Measurements from ENCODE around the gene NCOA7.

NCOA7 gene

GRCh38 chr6:125784365-125784764 is 6.4 kb upstream of the NCOA7 start:
- Histone ChIP-seq H3K36me3 (ENCODE audit: control insufficient read depth, insufficient read depth, low read length, severe bottlenecking) (no peaks in the 10 kb centered on the region), H3K4me1 (ENCODE audit: control insufficient read depth, insufficient read depth, low read length) (peaks cover 35% of the 10 kb centered on the region), H3K9me3 (ENCODE audit: control insufficient read depth, low read length) (no peaks in the 10 kb centered on the region), H3K9ac (ENCODE audit: low read length) (no peak overlapping the region), H3K4me3 (ENCODE audit: low read length) (no peak overlapping the region), H3K27me3 (replicated peaks; ENCODE audit: control insufficient read depth, insufficient read depth, low read length) (no peaks in the 10 kb centered on the region)
- DNase-seq (ENCODE audit: low read depth): peak; percentile 71

GRCh38 chr6:125787791-125788190 is 3.0 kb upstream of the NCOA7 start:
- peak; percentile 61 for DNase-seq (ENCODE audit: low read depth)
- Histone ChIP-seq H3K4me3 (ENCODE audit: low read length) (no peak overlapping the region), H3K36me3 (ENCODE audit: control insufficient read depth, insufficient read depth, low read length, severe bottlenecking) (no peaks in the 10 kb centered on the region), H3K9me3 (ENCODE audit: control insufficient read depth, low read length) (no peaks in the 10 kb centered on the region), H3K9ac (ENCODE audit: low read length) (peak overlapping the region; percentile 58), H3K27me3 (replicated peaks; ENCODE audit: control insufficient read depth, insufficient read depth, low read length) (no peaks in the 10 kb centered on the region), H3K4me1 (ENCODE audit: control insufficient read depth, insufficient read depth, low read length) (peaks cover 48% of the 10 kb centered on the region)

- Histone ChIP-seq H3K9me3 (ENCODE audit: control insufficient read depth, low read length) (no peaks in the 10 kb centered on the region), H3K4me3 (ENCODE audit: low read length) (peak overlapping the region; percentile 90), H3K9ac (ENCODE audit: low read length) (peak overlapping the region; percentile 97), H3K4me1 (ENCODE audit: control insufficient read depth, insufficient read depth, low read length) (peaks cover 54% of the 10 kb centered on the region), H3K27me3 (replicated peaks; ENCODE audit: control insufficient read depth, insufficient read depth, low read length) (no peaks in the 10 kb centered on the region), H3K36me3 (ENCODE audit: control insufficient read depth, insufficient read depth, low read length, severe bottlenecking) (no peaks in the 10 kb centered on the region)
- DNase-seq (ENCODE audit: low read depth): peak; percentile 58
Measured at GRCh38 chr6:125789167-125789566, 1.6 kb upstream of the NCOA7 start.

- peak overlapping the region; percentile 90 for H3K4me3 ChIP-seq (ENCODE audit: low read length)
- no peaks in the 10 kb centered on the region for H3K9me3 ChIP-seq (ENCODE audit: control insufficient read depth, low read length)
- H3K4me1 ChIP-seq (ENCODE audit: control insufficient read depth, insufficient read depth, low read length): peaks cover 54% of the 10 kb centered on the region
- DNase-seq (ENCODE audit: low read depth): peak; percentile 53
- no peaks in the 10 kb centered on the region for H3K36me3 ChIP-seq (ENCODE audit: control insufficient read depth, insufficient read depth, low read length, severe bottlenecking)
- peak overlapping the region; percentile 97 for H3K9ac ChIP-seq (ENCODE audit: low read length)
- no peaks in the 10 kb centered on the region for H3K27me3 ChIP-seq (replicated peaks; ENCODE audit: control insufficient read depth, insufficient read depth, low read length)
Measured at GRCh38 chr6:125789576-125790357, 993 bp upstream of the NCOA7 start.

GRCh38 chr6:125791151-125791819 is 525 bp downstream of the NCOA7 start:
- H3K36me3 ChIP-seq (ENCODE audit: control insufficient read depth, insufficient read depth, low read length, severe bottlenecking): no peaks in the 10 kb centered on the region
- peak overlapping the region; percentile 97 for H3K9ac ChIP-seq (ENCODE audit: low read length)
- H3K27me3 ChIP-seq (replicated peaks; ENCODE audit: control insufficient read depth, insufficient read depth, low read length): no peaks in the 10 kb centered on the region
- peak overlapping the region; percentile 90 for H3K4me3 ChIP-seq (ENCODE audit: low read length)
- H3K4me1 ChIP-seq (ENCODE audit: control insufficient read depth, insufficient read depth, low read length): peaks cover 69% of the 10 kb centered on the region
- DNase-seq (ENCODE audit: low read depth): peak; percentile 76
- no peaks in the 10 kb centered on the region for H3K9me3 ChIP-seq (ENCODE audit: control insufficient read depth, low read length)

GRCh38 chr6:125791820-125792165 is 1.0 kb downstream of the NCOA7 start:
- Histone ChIP-seq H3K4me3 (ENCODE audit: low read length) (peak overlapping the region; percentile 90), H3K27me3 (replicated peaks; ENCODE audit: control insufficient read depth, insufficient read depth, low read length) (no peaks in the 10 kb centered on the region), H3K9me3 (ENCODE audit: control insufficient read depth, low read length) (no peaks in the 10 kb centered on the region), H3K36me3 (ENCODE audit: control insufficient read depth, insufficient read depth, low read length, severe bottlenecking) (peaks cover under 1% of the 10 kb centered on the region), H3K9ac (ENCODE audit: low read length) (peak overlapping the region; percentile 97), H3K4me1 (ENCODE audit: control insufficient read depth, insufficient read depth, low read length) (peaks cover 69% of the 10 kb centered on the region)
- DNase-seq (ENCODE audit: low read depth): no peak

- DNase-seq (ENCODE audit: low read depth): no peak
- Histone ChIP-seq H3K9me3 (ENCODE audit: control insufficient read depth, low read length) (no peaks in the 10 kb centered on the region), H3K9ac (ENCODE audit: low read length) (peak overlapping the region; percentile 97), H3K4me1 (ENCODE audit: control insufficient read depth, insufficient read depth, low read length) (peaks cover 72% of the 10 kb centered on the region), H3K4me3 (ENCODE audit: low read length) (peak overlapping the region; percentile 90), H3K36me3 (ENCODE audit: control insufficient read depth, insufficient read depth, low read length, severe bottlenecking) (peaks cover 5% of the 10 kb centered on the region), H3K27me3 (replicated peaks; ENCODE audit: control insufficient read depth, insufficient read depth, low read length) (no peaks in the 10 kb centered on the region)
Measured at GRCh38 chr6:125792172-125792571, 1.4 kb downstream of the NCOA7 start.

- no peaks in the 10 kb centered on the region for H3K27me3 ChIP-seq (replicated peaks; ENCODE audit: control insufficient read depth, insufficient read depth, low read length)
- H3K4me1 ChIP-seq (ENCODE audit: control insufficient read depth, insufficient read depth, low read length): peaks cover 72% of the 10 kb centered on the region
- H3K4me3 ChIP-seq (ENCODE audit: low read length): peak overlapping the region; percentile 90
- H3K9me3 ChIP-seq (ENCODE audit: control insufficient read depth, low read length): no peaks in the 10 kb centered on the region
- peaks cover 9% of the 10 kb centered on the region for H3K36me3 ChIP-seq (ENCODE audit: control insufficient read depth, insufficient read depth, low read length, severe bottlenecking)
- peak; percentile 75 for DNase-seq (ENCODE audit: low read depth)
- H3K9ac ChIP-seq (ENCODE audit: low read length): peak overlapping the region; percentile 97
Measured at GRCh38 chr6:125792680-125793079, 1.9 kb downstream of the NCOA7 start.

GRCh38 chr6:125793280-125793679 is 2.5 kb downstream of the NCOA7 start:
- peaks cover 67% of the 10 kb centered on the region for H3K4me1 ChIP-seq (ENCODE audit: control insufficient read depth, insufficient read depth, low read length)
- DNase-seq (ENCODE audit: low read depth): peak; percentile 53
- H3K36me3 ChIP-seq (ENCODE audit: control insufficient read depth, insufficient read depth, low read length, severe bottlenecking): peaks cover 14% of the 10 kb centered on the region
- no peaks in the 10 kb centered on the region for H3K9me3 ChIP-seq (ENCODE audit: control insufficient read depth, low read length)
- H3K27me3 ChIP-seq (replicated peaks; ENCODE audit: control insufficient read depth, insufficient read depth, low read length): no peaks in the 10 kb centered on the region
- H3K4me3 ChIP-seq (ENCODE audit: low read length): peak overlapping the region; percentile 90
- peak overlapping the region; percentile 97 for H3K9ac ChIP-seq (ENCODE audit: low read length)

GRCh38 chr6:125793863-125794262 is 3.1 kb downstream of the NCOA7 start:
- no peaks in the 10 kb centered on the region for H3K9me3 ChIP-seq (ENCODE audit: control insufficient read depth, low read length)
- peaks cover 14% of the 10 kb centered on the region for H3K36me3 ChIP-seq (ENCODE audit: control insufficient read depth, insufficient read depth, low read length, severe bottlenecking)
- peak overlapping the region; percentile 90 for H3K4me3 ChIP-seq (ENCODE audit: low read length)
- peak overlapping the region; percentile 97 for H3K9ac ChIP-seq (ENCODE audit: low read length)
- DNase-seq (ENCODE audit: low read depth): peak; percentile 68
- no peaks in the 10 kb centered on the region for H3K27me3 ChIP-seq (replicated peaks; ENCODE audit: control insufficient read depth, insufficient read depth, low read length)
- peaks cover 64% of the 10 kb centered on the region for H3K4me1 ChIP-seq (ENCODE audit: control insufficient read depth, insufficient read depth, low read length)

GRCh38 chr6:125794342-125795137 is 3.8 kb downstream of the NCOA7 start:
- H3K9ac ChIP-seq (ENCODE audit: low read length): peak overlapping the region; percentile 97
- peaks cover 60% of the 10 kb centered on the region for H3K4me1 ChIP-seq (ENCODE audit: control insufficient read depth, insufficient read depth, low read length)
- no peaks in the 10 kb centered on the region for H3K9me3 ChIP-seq (ENCODE audit: control insufficient read depth, low read length)
- H3K27me3 ChIP-seq (replicated peaks; ENCODE audit: control insufficient read depth, insufficient read depth, low read length): no peaks in the 10 kb centered on the region
- H3K4me3 ChIP-seq (ENCODE audit: low read length): peak overlapping the region; percentile 90
- DNase-seq (ENCODE audit: low read depth): peak; percentile 82
- peaks cover 20% of the 10 kb centered on the region for H3K36me3 ChIP-seq (ENCODE audit: control insufficient read depth, insufficient read depth, low read length, severe bottlenecking)

Data from adipocyte (in vitro differentiated cells).